HepG2 (cell line): ENCODE results near the gene AHNAK. TPM values are rescaled to one million over a fixed set of nuclear protein-coding genes. Genes with fewer than 3 reads are reported as not detected.

Source experiments
- ELF3 ChIP-seq: IDR thresholded peaks from 2 replicates; pipeline ENCODE4 v1.6.1; 2016; ENCODE audit warnings: missing genetic modification reagents, missing compliant biosample characterization
- KLF11 ChIP-seq: IDR thresholded peaks from 2 replicates; pipeline ENCODE4 v1.6.1; 2016; ENCODE audit warnings: missing compliant biosample characterization
- MED8 ChIP-seq: sonication (generic); formaldehyde crosslinking; IDR thresholded peaks from 2 replicates; pipeline ENCODE4 v1.8.1; 2023; ENCODE audit warnings: mild to moderate bottlenecking, missing genetic modification reagents; ENCODE audit not compliant: insufficient replicate concordance
- PLRG1 ChIP-seq: fragments of 450-650 bp; conservative IDR thresholded peaks from 2 replicates; pipeline ENCODE4 v1.6.1; 2016
- PLSCR1 ChIP-seq: sonication (generic); formaldehyde crosslinking; IDR thresholded peaks from 2 replicates; pipeline ENCODE4 v1.5.0; 2020; ENCODE audit warnings: missing genetic modification reagents, mild to moderate bottlenecking, borderline replicate concordance
- ZFP1 ChIP-seq: IDR thresholded peaks from 2 replicates; pipeline ENCODE4 v1.6.1; 2016
- ZMAT3 ChIP-seq: sonication (generic); formaldehyde crosslinking; conservative IDR thresholded peaks from 2 replicates; pipeline ENCODE4 v1.7.0; 2021; ENCODE audit warnings: missing genetic modification reagents
- ZNF160 ChIP-seq: sonication (generic); formaldehyde crosslinking; IDR thresholded peaks from 2 replicates; pipeline ENCODE4 v1.8.0; 2022; ENCODE audit warnings: mild to moderate bottlenecking, inconsistent platforms, missing genetic modification reagents
- ZNF557 ChIP-seq: sonication (generic); formaldehyde crosslinking; IDR thresholded peaks from 2 replicates; pipeline ENCODE4 v1.4.0; 2020; ENCODE audit warnings: missing genetic modification reagents
- ZNF569 ChIP-seq: sonication (generic); formaldehyde crosslinking; IDR thresholded peaks from 2 replicates; pipeline ENCODE4 v1.5.0; 2020; ENCODE audit warnings: mild to moderate bottlenecking, missing genetic modification reagents, moderate library complexity, borderline replicate concordance
- ZNF572 ChIP-seq: sonication (generic); formaldehyde crosslinking; IDR thresholded peaks from 2 replicates; pipeline ENCODE4 v1.5.1; 2020; ENCODE audit warnings: mild to moderate bottlenecking, missing genetic modification reagents
- ZNF724P ChIP-seq: sonication (generic); formaldehyde crosslinking; IDR thresholded peaks from 2 replicates; pipeline ENCODE4 v1.8.0; 2022; ENCODE audit warnings: missing genetic modification reagents, borderline replicate concordance
- ZNF777 ChIP-seq: sonication (generic); formaldehyde crosslinking; IDR thresholded peaks from 2 replicates; pipeline ENCODE4 v1.4.0; 2020; ENCODE audit warnings: missing genetic modification reagents
- polyA plus RNA-seq, 8 experiments: library from polyadenylated mRNA; depleted of rRNA in 3 of 8; stranded (reverse) in 7 of 8; unstranded in 1 of 8; fragments of >200 nt; fragmentation: Illumina TruSeq in 4 of 8; extraction: Trizol in 4 of 8; gene quantifications; 2 replicates each; pipeline versions ENCODE4 v1.2.1 to v1.2.3, GENCODE V29; 2011 to 2016; ENCODE audit warnings: low read depth in 4 of 8, missing spikeins in 1 of 8, mixed read lengths in 1 of 8; ENCODE audit not compliant: insufficient read depth in 1 of 8
- total RNA-seq, 5 experiments: library from RNA; depleted of rRNA; stranded (reverse); fragments of >200 nt; fragmentation: Illumina TruSeq; extraction: Trizol; gene quantifications; 2 replicates each; pipeline ENCODE4 v1.2.3, GENCODE V29; 2016; ENCODE audit warnings: low read depth in 1 of 5
- TF ChIP-seq, protein P1 (sequence below): sonication (generic); formaldehyde crosslinking; IDR thresholded peaks from 2 replicates; pipeline ENCODE4 v1.5.0; 2020; ENCODE audit warnings: mild to moderate bottlenecking, missing genetic modification reagents, borderline replicate concordance
- TF ChIP-seq, protein P2 (sequence below): sonication (generic); formaldehyde crosslinking; conservative IDR thresholded peaks from 2 replicates; pipeline ENCODE4 v1.8.0; 2022; ENCODE audit warnings: missing genetic modification reagents
- TF ChIP-seq, protein P3 (sequence below): sonication (generic); formaldehyde crosslinking; IDR thresholded peaks from 2 replicates; pipeline ENCODE4 v1.5.1; 2020; ENCODE audit warnings: missing genetic modification reagents, mild to moderate bottlenecking, borderline replicate concordance
- TF ChIP-seq, protein P4 (sequence below): IDR thresholded peaks from 2 replicates; pipeline ENCODE4 v1.6.1; 2016; ENCODE audit warnings: mild to moderate bottlenecking, missing biosample characterization, missing genetic modification reagents
- TF ChIP-seq, protein P5 (sequence below): sonication (generic); formaldehyde crosslinking; conservative IDR thresholded peaks from 2 replicates; pipeline ENCODE4 v1.4.0; 2020; ENCODE audit warnings: missing genetic modification reagents

The AHNAK gene
- total and polyA plus RNA-seq, 2 of the 13 experiments (the other 11 are each of a cell fraction or from before 2014, with no cell fraction given) = 23.4 to 25.0 TPM

GRCh38 chr11:62545437-62546243 is 966 bp downstream of the AHNAK start (continued):
- TF ChIP-seq ZNF724P (CRISPR knock-in tag) (peak; percentile 80; the same call in 1 of the 2 replicates), ZNF160 (CRISPR knock-in tag) (no peak), ZFP1 (CRISPR knock-in tag) (peak; percentile 44; the same call in 1 of the 2 replicates), PLRG1 (no peak), KLF11 (CRISPR knock-in tag) (no peak; the same call in none of the 2 replicates), MED8 (CRISPR knock-in tag) (no peak), ZNF572 (CRISPR knock-in tag) (peak; percentile 89; the same call in 1 of the 2 replicates), ZNF777 (peak; percentile 69), ELF3 (CRISPR knock-in tag) (no peak), ZNF569 (no peak), ZMAT3 (no peak; the same call in 1 of the 2 replicates), PLSCR1 (CRISPR knock-in tag) (0 out of 2 replicates have a peak, but pooled peaks have one; percentile 9), ZNF557 (CRISPR knock-in tag) (0 out of 2 replicates have a peak, but pooled peaks have one; percentile 15)
- TF ChIP-seq, protein P1, sequence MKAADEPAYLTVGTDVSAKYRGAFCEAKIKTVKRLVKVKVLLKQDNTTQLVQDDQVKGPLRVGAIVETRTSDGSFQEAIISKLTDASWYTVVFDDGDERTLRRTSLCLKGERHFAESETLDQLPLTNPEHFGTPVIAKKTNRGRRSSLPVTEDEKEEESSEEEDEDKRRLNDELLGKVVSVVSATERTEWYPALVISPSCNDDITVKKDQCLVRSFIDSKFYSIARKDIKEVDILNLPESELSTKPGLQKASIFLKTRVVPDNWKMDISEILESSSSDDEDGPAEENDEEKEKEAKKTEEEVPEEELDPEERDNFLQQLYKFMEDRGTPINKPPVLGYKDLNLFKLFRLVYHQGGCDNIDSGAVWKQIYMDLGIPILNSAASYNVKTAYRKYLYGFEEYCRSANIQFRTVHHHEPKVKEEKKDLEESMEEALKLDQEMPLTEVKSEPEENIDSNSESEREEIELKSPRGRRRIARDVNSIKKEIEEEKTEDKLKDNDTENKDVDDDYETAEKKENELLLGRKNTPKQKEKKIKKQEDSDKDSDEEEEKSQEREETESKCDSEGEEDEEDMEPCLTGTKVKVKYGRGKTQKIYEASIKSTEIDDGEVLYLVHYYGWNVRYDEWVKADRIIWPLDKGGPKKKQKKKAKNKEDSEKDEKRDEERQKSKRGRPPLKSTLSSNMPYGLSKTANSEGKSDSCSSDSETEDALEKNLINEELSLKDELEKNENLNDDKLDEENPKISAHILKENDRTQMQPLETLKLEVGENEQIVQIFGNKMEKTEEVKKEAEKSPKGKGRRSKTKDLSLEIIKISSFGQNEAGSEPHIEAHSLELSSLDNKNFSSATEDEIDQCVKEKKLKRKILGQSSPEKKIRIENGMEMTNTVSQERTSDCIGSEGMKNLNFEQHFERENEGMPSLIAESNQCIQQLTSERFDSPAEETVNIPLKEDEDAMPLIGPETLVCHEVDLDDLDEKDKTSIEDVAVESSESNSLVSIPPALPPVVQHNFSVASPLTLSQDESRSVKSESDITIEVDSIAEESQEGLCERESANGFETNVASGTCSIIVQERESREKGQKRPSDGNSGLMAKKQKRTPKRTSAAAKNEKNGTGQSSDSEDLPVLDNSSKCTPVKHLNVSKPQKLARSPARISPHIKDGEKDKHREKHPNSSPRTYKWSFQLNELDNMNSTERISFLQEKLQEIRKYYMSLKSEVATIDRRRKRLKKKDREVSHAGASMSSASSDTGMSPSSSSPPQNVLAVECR = peak; percentile 80
- TF ChIP-seq, protein P2, sequence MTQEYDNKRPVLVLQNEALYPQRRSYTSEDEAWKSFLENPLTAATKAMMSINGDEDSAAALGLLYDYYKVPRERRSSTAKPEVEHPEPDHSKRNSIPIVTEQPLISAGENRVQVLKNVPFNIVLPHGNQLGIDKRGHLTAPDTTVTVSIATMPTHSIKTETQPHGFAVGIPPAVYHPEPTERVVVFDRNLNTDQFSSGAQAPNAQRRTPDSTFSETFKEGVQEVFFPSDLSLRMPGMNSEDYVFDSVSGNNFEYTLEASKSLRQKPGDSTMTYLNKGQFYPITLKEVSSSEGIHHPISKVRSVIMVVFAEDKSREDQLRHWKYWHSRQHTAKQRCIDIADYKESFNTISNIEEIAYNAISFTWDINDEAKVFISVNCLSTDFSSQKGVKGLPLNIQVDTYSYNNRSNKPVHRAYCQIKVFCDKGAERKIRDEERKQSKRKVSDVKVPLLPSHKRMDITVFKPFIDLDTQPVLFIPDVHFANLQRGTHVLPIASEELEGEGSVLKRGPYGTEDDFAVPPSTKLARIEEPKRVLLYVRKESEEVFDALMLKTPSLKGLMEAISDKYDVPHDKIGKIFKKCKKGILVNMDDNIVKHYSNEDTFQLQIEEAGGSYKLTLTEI (CRISPR knock-in tag) = no peak
- TF ChIP-seq, protein P3, sequence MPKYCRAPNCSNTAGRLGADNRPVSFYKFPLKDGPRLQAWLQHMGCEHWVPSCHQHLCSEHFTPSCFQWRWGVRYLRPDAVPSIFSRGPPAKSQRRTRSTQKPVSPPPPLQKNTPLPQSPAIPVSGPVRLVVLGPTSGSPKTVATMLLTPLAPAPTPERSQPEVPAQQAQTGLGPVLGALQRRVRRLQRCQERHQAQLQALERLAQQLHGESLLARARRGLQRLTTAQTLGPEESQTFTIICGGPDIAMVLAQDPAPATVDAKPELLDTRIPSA = 0 out of 2 replicates have a peak, but pooled peaks have one; percentile 59
- TF ChIP-seq, protein P4, sequence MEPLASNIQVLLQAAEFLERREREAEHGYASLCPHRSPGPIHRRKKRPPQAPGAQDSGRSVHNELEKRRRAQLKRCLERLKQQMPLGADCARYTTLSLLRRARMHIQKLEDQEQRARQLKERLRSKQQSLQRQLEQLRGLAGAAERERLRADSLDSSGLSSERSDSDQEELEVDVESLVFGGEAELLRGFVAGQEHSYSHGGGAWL = no peak
- TF ChIP-seq, protein P5, sequence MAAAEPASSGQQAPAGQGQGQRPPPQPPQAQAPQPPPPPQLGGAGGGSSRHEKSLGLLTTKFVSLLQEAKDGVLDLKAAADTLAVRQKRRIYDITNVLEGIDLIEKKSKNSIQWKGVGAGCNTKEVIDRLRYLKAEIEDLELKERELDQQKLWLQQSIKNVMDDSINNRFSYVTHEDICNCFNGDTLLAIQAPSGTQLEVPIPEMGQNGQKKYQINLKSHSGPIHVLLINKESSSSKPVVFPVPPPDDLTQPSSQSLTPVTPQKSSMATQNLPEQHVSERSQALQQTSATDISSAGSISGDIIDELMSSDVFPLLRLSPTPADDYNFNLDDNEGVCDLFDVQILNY = no peak
